ENCODE measurements around the gene PAH. TPM values are rescaled to one million over a fixed set of nuclear protein-coding genes. Genes with fewer than 3 reads are reported as not detected.

PAH gene
- total and polyA plus RNA-seq, 2 of the 4 experiments (the other 2 are of a cell fraction): not detected

GRCh38 chr12:102946042-102946441, 29.0 kb upstream of the PAH start:
- Histone ChIP-seq H4K5ac (ENCODE audit: low read depth, low read length) (no peak overlapping the region), H3K23ac (ENCODE audit: low read depth, low read length) (no peak overlapping the region), H3K27me3 (ENCODE audit: control insufficient read depth, insufficient read depth, low read length) (peaks cover 5% of the 10 kb centered on the region; the same call in 1 of the 2 replicates), H3K9me3 (ENCODE audit: control insufficient read depth, insufficient read depth, low read length) (no peaks in the 10 kb centered on the region), H3K79me1 (ENCODE audit: low read depth in 1 of 2, low read length in 2 of 2) (no peaks in the 10 kb centered on the region), H3K9me1 (ENCODE audit: insufficient read depth, low read length) (no peaks in the 10 kb centered on the region), H3K4me1 (ENCODE audit: control insufficient read depth, insufficient read depth, low read length) (no peaks in the 10 kb centered on the region), H2AK9ac (replicated peaks; ENCODE audit: low read depth, low read length, poor library complexity) (no peak overlapping the region), H3K4ac (ENCODE audit: low read depth, low read length) (no peak overlapping the region), H4K20me1 (ENCODE audit: insufficient read depth, low read length) (no peaks in the 10 kb centered on the region), H3K56ac (ENCODE audit: extremely low read depth, insufficient read depth, low read length) (no peak overlapping the region), H4K91ac (ENCODE audit: insufficient read depth, low read depth, low read length) (no peak overlapping the region), H2AK5ac (ENCODE audit: low read depth, low read length) (no peak overlapping the region), H2BK20ac (ENCODE audit: low read depth, low read length) (no peak overlapping the region), H3K14ac (replicated peaks; ENCODE audit: low read depth, low read length) (no peak overlapping the region), H3K27ac (ENCODE audit: insufficient read depth, low read length) (no peak overlapping the region), H2BK120ac (ENCODE audit: low read depth, low read length) (no peak overlapping the region), H3K4me2 (ENCODE audit: low read depth, low read length) (no peak overlapping the region), H4K8ac (ENCODE audit: low read depth in 2 of 2, low read length in 2 of 2) (no peak overlapping the region), H2BK5ac (ENCODE audit: low read depth, low read length, poor library complexity, severe bottlenecking) (no peak overlapping the region), H3K36me3 (ENCODE audit: control insufficient read depth, insufficient read depth, low read length) (no peaks in the 10 kb centered on the region), H3K9ac (ENCODE audit: low read depth, low read length) (no peak overlapping the region), H3K18ac (ENCODE audit: low read depth, low read length) (no peak overlapping the region), H2BK15ac (ENCODE audit: low read depth, low read length) (no peak overlapping the region), H3K4me3 (ENCODE audit: insufficient read depth, low read depth, low read length) (no peak overlapping the region), H2AFZ (replicated peaks; ENCODE audit: low read length, poor library complexity) (no peak overlapping the region)
- TF ChIP-seq SMC3 (IDR thresholded peaks at IDR 0.05; ENCODE audit: low read depth, low read length) (no peak), MAFK (IDR thresholded peaks at IDR 0.05; ENCODE audit: low read depth, low read length) (no peak), NFE2L2 (IDR thresholded peaks at IDR 0.05; ENCODE audit: low read depth, low read length) (no peak), MXI1 (IDR thresholded peaks at IDR 0.05; ENCODE audit: borderline replicate concordance, low read depth, low read length) (no peak)
- no TSS peak for BruUV-seq (replicated peaks)
- intact Hi-C loops (cut with micrococcal nuclease) (no loop called here), dilution Hi-C loops (cut with HindIII; ENCODE audit: low sequenced_read_pairs, unreplicated experiment) (no loop called here), in situ Hi-C loops (cut with MboI; ENCODE audit: low sequenced_read_pairs) (loop anchor here (5.0 kb wide), 1 partner anchor 601 kb away; no protein-coding TSS in a partner anchor)
- no peak for DNase-seq
- ATAC-seq (ENCODE audit: low read depth): no peak
- POLR2A ChIA-PET (ENCODE audit: unreplicated experiment): no interaction called here
- CTCF ChIA-PET: no interaction called here
- WGBS, 2 experiments (ENCODE audit: extremely low coverage in 2 of 2, insufficient read length in 1 of 2): 0% methylated on average over 2 of the region's 2 CpGs; no CpG with 5 or more reads in 1 of the 2 experiments

Measured in IMR-90 (cell line).